Measurements from ENCODE around the gene DNAH2. TPM values are rescaled to one million over a fixed set of nuclear protein-coding genes. Genes with fewer than 3 reads are reported as not detected.

The DNAH2 gene
- total RNA-seq, 4 donors from 2014 or later, result under 0.01 to 0.22 (median 0.20) TPM; not detected in 1

- TF ChIP-seq POLR2A (IDR thresholded peaks at IDR 0.05), result no peak
- no peak for TF ChIP-seq CTCF (IDR thresholded peaks at IDR 0.05)
- Histone ChIP-seq H3K4me3 (replicated peaks in 1 of 3) (no peak overlapping the region), H3K9me3 (no peaks in the 10 kb centered on the region), H3K27ac (no peak overlapping the region), H3K36me3 (no peaks in the 10 kb centered on the region), H3K27me3 (no peaks in the 10 kb centered on the region), H3K4me1 (no peaks in the 10 kb centered on the region)
- no peak for DNase-seq
- intact Hi-C loops (cut with DNase I), result no loop called here
- 87 to 93% methylated on average over 4 to 9 of the region's 9 CpGs for WGBS, 2 donors
Observed at GRCh38 chr17:7817643-7817964, 100.1 kb downstream of the DNAH2 start.

- intact Hi-C loops (cut with DNase I), result no loop called here
- Histone ChIP-seq H3K36me3 (no peaks in the 10 kb centered on the region), H3K27ac (no peak overlapping the region), H3K27me3 (no peaks in the 10 kb centered on the region), H3K4me1 (no peaks in the 10 kb centered on the region), H3K4me3 (replicated peaks in 1 of 3) (no peak overlapping the region), H3K9me3 (no peaks in the 10 kb centered on the region)
- no peak for DNase-seq
- WGBS, 2 donors, result 71 to 88% methylated on average over 8 to 10 of the region's 10 CpGs
- TF ChIP-seq CTCF (IDR thresholded peaks at IDR 0.05) (no peak), POLR2A (IDR thresholded peaks at IDR 0.05) (no peak)
Observed at GRCh38 chr17:7818026-7818425, 100.5 kb downstream of the DNAH2 start.

GRCh38 chr17:7818746-7819645 is 101.5 kb downstream of the DNAH2 start:
- intact Hi-C loops (cut with DNase I), result no loop called here
- H3K36me3 ChIP-seq, result no peaks in the 10 kb centered on the region
- H3K9me3 ChIP-seq, result no peaks in the 10 kb centered on the region
- no peak overlapping the region for H3K4me3 ChIP-seq (replicated peaks in 1 of 3)
- H3K27ac ChIP-seq, result no peak overlapping the region
- TF ChIP-seq CTCF (IDR thresholded peaks at IDR 0.05) (no peak), POLR2A (IDR thresholded peaks at IDR 0.05) (no peak)
- WGBS, 2 donors, result 88 to 89% methylated on average over 23 to 25 of the region's 27 CpGs
- no peak for DNase-seq
- no peaks in the 10 kb centered on the region for H3K27me3 ChIP-seq
- no peaks in the 10 kb centered on the region for H3K4me1 ChIP-seq

GRCh38 chr17:7820231-7820630 is 102.7 kb downstream of the DNAH2 start:
- TF ChIP-seq POLR2A (IDR thresholded peaks at IDR 0.05) (no peak), CTCF (IDR thresholded peaks at IDR 0.05) (no peak)
- H3K9me3 ChIP-seq, result no peaks in the 10 kb centered on the region

GRCh38 chr17:7822126-7822525 is 104.6 kb downstream of the DNAH2 start:
- Histone ChIP-seq H3K4me3 (replicated peaks in 1 of 3) (no peak overlapping the region), H3K27ac (no peak overlapping the region), H3K36me3 (no peaks in the 10 kb centered on the region), H3K4me1 (no peaks in the 10 kb centered on the region), H3K27me3 (no peaks in the 10 kb centered on the region), H3K9me3 (no peaks in the 10 kb centered on the region)
- DNase-seq, result no peak
- TF ChIP-seq POLR2A (IDR thresholded peaks at IDR 0.05) (no peak), CTCF (IDR thresholded peaks at IDR 0.05) (no peak)
- WGBS, 2 donors, result 75 to 78% methylated on average over 14 of the region's 14 CpGs
- intact Hi-C loops (cut with DNase I), result loop anchor here (5.0 kb wide), 2 partner anchors 35 to 165 kb away; partner anchors contain the start of genes CYB5D1, NAA38 and TMEM88

More at GRCh38 chr17:7820231-7820630, 102.7 kb downstream of the DNAH2 start:
- Histone ChIP-seq H3K4me3 (replicated peaks in 1 of 3) (no peak overlapping the region), H3K27ac (no peak overlapping the region), H3K27me3 (no peaks in the 10 kb centered on the region), H3K36me3 (no peaks in the 10 kb centered on the region), H3K4me1 (no peaks in the 10 kb centered on the region)
- DNase-seq, result no peak
- 81 to 87% methylated on average over 5 of the region's 5 CpGs for WGBS, 2 donors
- intact Hi-C loops (cut with DNase I), result loop anchor here (5.0 kb wide), 2 partner anchors 37 to 167 kb away; partner anchors contain the start of genes CYB5D1, NAA38 and TMEM88
